GM12878 (cell line): ENCODE measurements around the gene FAM187B. TPM values are rescaled to one million over a fixed set of nuclear protein-coding genes. Genes with fewer than 3 reads are reported as not detected.

Source experiments
- ATAC-seq: fragments of 200-7000 bp; cut with Tn5 transposase; 3 replicates; pipeline ENCODE4 v1.9.1; 2020; ENCODE audit warnings: mild to moderate bottlenecking, moderate library complexity
- BruUV-seq: library from RNA; stranded (reverse); fragments of 400-500 nt; replicated peaks from 2 replicates; lab custom pipeline; 2021; lab: Mats Ljungman, UMichigan
- CTCF ChIA-PET: fragments of 300-600 bp; sonication (Branson Sonifier 250); formaldehyde crosslinking; extraction: SDS; loops from one replicate; lab custom pipeline; 2021; ENCODE audit warnings: inconsistent platforms; lab: Yijun Ruan, JAX
- POLR2A ChIA-PET: fragments of 350-600 bp; formaldehyde crosslinking; extraction: SDS; loops from one replicate; lab custom pipeline; 2021; ENCODE audit warnings: inconsistent platforms; lab: Charles Lee
- RAD21 ChIA-PET: fragments of 300-600 bp; sonication (Branson Sonifier 250); formaldehyde crosslinking; loops from one replicate; lab custom pipeline; 2023; ENCODE audit warnings: antibody characterized with exemption; ENCODE audit not compliant: unreplicated experiment; lab: Charles Lee
- SMC1A ChIA-PET: fragments of 300-600 bp; sonication (Branson Sonifier 250); formaldehyde crosslinking; loops from one replicate; lab custom pipeline; 2023; ENCODE audit not compliant: unreplicated experiment, uncharacterized antibody; lab: Charles Lee
- DNase-seq: peaks from one replicate; pipeline ENCODE4 v3.0.0-alpha.2; 2011; ENCODE audit warnings: low read depth, low spot score
- FAIRE-seq: peaks from 3 replicates; lab custom pipeline; 2011; peaks lifted over from hg19 to GRCh38; lab: Jason Lieb, UNC
- H2AFZ ChIP-seq: 2 replicates; pipeline ENCODE4 v1.6.0; 2011; ENCODE audit warnings: low read depth, low read length, control low read depth; ENCODE audit not compliant: control insufficient read depth
- H3K27ac ChIP-seq: 2 replicates; pipeline ENCODE4 v1.5.1; 2011; ENCODE audit warnings: control low read depth; ENCODE audit not compliant: control insufficient read depth, insufficient read depth
- H3K27me3 ChIP-seq, 2 experiments: replicated peaks in 1 of 2; 2 replicates each; pipeline versions ENCODE4 v1.6.0 to v1.6.1; 2011; ENCODE audit warnings: low read length in 1 of 2; ENCODE audit not compliant: control insufficient read depth in 2 of 2, insufficient read depth in 2 of 2
- H3K36me3 ChIP-seq, 2 experiments: 2 replicates each; pipeline ENCODE4 v1.5.1; 2011; ENCODE audit warnings: low read length in 1 of 2; ENCODE audit not compliant: control insufficient read depth in 2 of 2, insufficient read depth in 2 of 2
- H3K4me1 ChIP-seq: 2 replicates; pipeline ENCODE4 v1.6.1; 2011; ENCODE audit warnings: mild to moderate bottlenecking, low read length, moderate library complexity, mixed read lengths; ENCODE audit not compliant: control insufficient read depth, insufficient read depth
- H3K4me2 ChIP-seq: 2 replicates; pipeline ENCODE4 v1.6.0; 2011; ENCODE audit warnings: control low read depth; ENCODE audit not compliant: control insufficient read depth, insufficient read depth
- H3K4me3 ChIP-seq: fragments of 200-600 bp; sonication (generic); 2 replicates; pipeline ENCODE4 v1.5.1; 2016
- H3K79me2 ChIP-seq: 2 replicates; pipeline ENCODE4 v1.6.0; 2011; ENCODE audit warnings: low read length; ENCODE audit not compliant: control insufficient read depth, insufficient read depth
- H3K9ac ChIP-seq: 2 replicates; pipeline ENCODE4 v1.8.0; 2011; ENCODE audit warnings: low read length, control low read depth, mixed read lengths; ENCODE audit not compliant: control insufficient read depth, insufficient read depth
- H3K9me3 ChIP-seq: replicated peaks from 3 replicates; pipeline ENCODE4 v1.5.1; 2011; ENCODE audit warnings: mild to moderate bottlenecking, low read length; ENCODE audit not compliant: control insufficient read depth, insufficient read depth
- H4K20me1 ChIP-seq: 2 replicates; pipeline ENCODE4 v1.6.0; 2011; ENCODE audit not compliant: control insufficient read depth, insufficient read depth
- NKRF ChIP-seq: fragments of 450-650 bp; conservative IDR thresholded peaks from 2 replicates; pipeline ENCODE4 v1.6.1; 2017; ENCODE audit warnings: mild to moderate bottlenecking, moderate library complexity
- PML ChIP-seq: IDR thresholded peaks from 2 replicates; pipeline ENCODE4 v1.6.1; 2012; ENCODE audit warnings: low read length, inconsistent platforms
- POLR2AphosphoS5 ChIP-seq: IDR thresholded peaks from 2 replicates; pipeline ENCODE4 v1.6.1; 2011; ENCODE audit warnings: mild to moderate bottlenecking, low read length, inconsistent platforms
- PRDM15 ChIP-seq: fragments of 450-650 bp; formaldehyde crosslinking; IDR thresholded peaks from 2 replicates; pipeline ENCODE4 v1.4.0; 2020; ENCODE audit warnings: mild to moderate bottlenecking, moderate library complexity
- SREBF2 ChIP-seq: IDR thresholded peaks from 2 replicates; pipeline ENCODE4 v1.6.1; 2012; ENCODE audit warnings: mild to moderate bottlenecking, low read length
- YBX1 ChIP-seq: fragments of 450-650 bp; IDR thresholded peaks from 2 replicates; pipeline ENCODE4 v1.6.1; 2016; ENCODE audit warnings: antibody characterized with exemption
- ZNF274 ChIP-seq: IDR thresholded peaks from one replicate; pipeline ENCODE4 v1.8.0; 2011; ENCODE audit not compliant: insufficient read length, insufficient read depth
- WGBS: methylation state at CpG from one replicate; pipeline ENCODE4 v1.1.6; 2016; ENCODE audit warnings: low lambda C conversion rate; ENCODE audit not compliant: insufficient replicate concordance, insufficient coverage; ENCODE audit errors: missing lambda C conversion rate; 5-methylcytosine and 5-hydroxymethylcytosine counted together
- in situ Hi-C: fragments of 300-500 bp; cut with MboI; formaldehyde crosslinking; loops from 9 replicates; pipeline ENCODE4 v1.14.3; 2018; ENCODE audit warnings: mixed read lengths
- intact Hi-C: fragments of 100-400 bp; cut with micrococcal nuclease; formaldehyde crosslinking; loops from one replicate; pipeline ENCODE4 v1.14.2; 2022; ENCODE audit not compliant: unreplicated experiment
- polyA plus RNA-seq, 11 experiments: library from polyadenylated mRNA; depleted of rRNA in 4 of 11; unstranded in 6 of 11; stranded (reverse) in 5 of 11; fragments of >200 nt; fragmentation: Nextera tagmentation in 4 of 11; fragmentation: Illumina TruSeq in 1 of 11; extraction: Ambion mirVana in 4 of 11; extraction: Trizol in 1 of 11; gene quantifications; 1 replicate in 1 of 11; 2 replicates in 10 of 11; pipeline versions ENCODE4 v1.2.1 to v1.2.3, GENCODE V29; 2011 to 2016; ENCODE audit warnings: inconsistent platforms in 2 of 11, missing spikeins in 2 of 11, low read depth in 1 of 11
- total RNA-seq, 4 experiments: library from RNA; depleted of rRNA in 3 of 4; stranded (reverse); fragments of >200 nt in 3 of 4; fragmentation: Illumina TruSeq in 1 of 4; extraction: Trizol in 1 of 4; gene quantifications; 2 replicates each; pipeline versions ENCODE4 v1.2.1 to v1.2.3, GENCODE V29; 2013 to 2021
- TF ChIP-seq, protein P1 (sequence below): IDR thresholded peaks from 2 replicates; pipeline ENCODE4 v1.6.1; 2012; ENCODE audit warnings: low read depth, low read length, improper control_type of control experiment

Gene FAM187B
- total and polyA plus RNA-seq, 10 of the 15 experiments (the other 5 are each of a cell fraction or from before 2014, with no cell fraction given): 0.05 TPM; not detected in 9

DNA sequence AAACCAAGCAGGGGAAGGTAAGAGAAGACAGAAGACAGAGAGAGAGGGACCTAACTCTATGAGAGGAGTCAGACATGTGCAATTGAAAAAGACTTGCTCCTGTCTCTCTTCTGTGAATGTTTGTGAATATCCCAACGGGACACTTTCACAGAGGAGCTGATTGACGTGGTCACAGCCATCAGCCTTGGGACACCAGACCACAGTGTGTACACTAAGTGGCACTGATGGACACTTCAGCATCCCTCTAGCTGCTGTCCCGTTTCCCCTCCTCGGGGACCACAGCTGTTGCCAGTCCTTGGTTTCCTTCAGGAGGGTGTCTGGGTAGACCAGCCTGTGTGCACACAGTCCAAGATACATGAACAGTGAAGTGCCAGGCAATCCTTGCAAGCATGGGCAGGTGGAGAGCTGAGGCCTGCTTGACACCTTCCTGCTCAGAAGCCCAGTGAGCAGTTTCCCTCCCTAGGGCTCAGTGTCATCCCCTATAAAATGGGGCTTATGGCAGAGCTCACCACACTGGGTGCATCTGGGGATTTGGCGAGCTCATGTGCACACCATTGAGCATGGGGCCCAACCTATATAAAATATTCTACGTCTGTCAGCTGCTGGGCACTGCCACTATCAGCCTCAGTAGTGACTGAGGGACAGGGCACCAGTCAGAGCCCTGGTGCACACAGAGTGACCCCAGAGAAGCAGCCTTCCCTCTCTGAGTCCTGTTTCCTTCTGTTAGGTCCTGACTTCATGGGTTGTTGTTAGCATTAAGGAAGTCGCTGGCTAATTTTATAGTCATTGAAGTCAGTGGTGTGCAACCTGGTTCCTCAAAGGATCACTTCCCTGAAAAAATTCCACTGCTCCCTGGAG is 36.0 kb upstream of the FAM187B start:
- in situ Hi-C loops: no loop called here
- H2AFZ ChIP-seq: no peak overlapping the region
- FAIRE-seq (no peak), DNase-seq (no peak), ATAC-seq (no peak)
- H3K36me3 ChIP-seq: peaks cover 10 to 13% of the 10 kb centered on the region in 2 experiments; a peak in 3 of 4 replicates
- H3K4me2 ChIP-seq: no peak overlapping the region
- H3K9ac ChIP-seq: no peak overlapping the region
- 72% methylated on average over 7 of the region's 7 CpGs for WGBS
- RAD21 ChIA-PET: interaction anchor here (0.7 to 2.2 kb wide), 4 partner anchors 9 to 123 kb away, joined by 3 to 8 read pairs (median 4); no protein-coding TSS in a partner anchor
- no peaks in the 10 kb centered on the region for H3K27me3 ChIP-seq
- SMC1A ChIA-PET: interaction anchor here (1.0 to 1.9 kb wide), 5 partner anchors 11 to 123 kb away, joined by 3 to 5 read pairs (median 3); partner anchors contain the start of gene FXYD5
- no peaks in the 10 kb centered on the region for H3K4me1 ChIP-seq
- H3K9me3 ChIP-seq: no peaks in the 10 kb centered on the region
- H4K20me1 ChIP-seq: no peaks in the 10 kb centered on the region
- POLR2A ChIA-PET: interaction anchor here (0.8 kb wide), 1 partner anchor 13 kb away, joined by 3 read pairs; no protein-coding TSS in a partner anchor
- H3K27ac ChIP-seq: no peak overlapping the region
- CTCF ChIA-PET: interaction anchor here (0.6 to 3.5 kb wide), 3 partner anchors 9 to 123 kb away, joined by 3 to 33 read pairs (median 3); no protein-coding TSS in a partner anchor
- BruUV-seq: no TSS peak
- H3K79me2 ChIP-seq: peaks cover 19% of the 10 kb centered on the region
- TF ChIP-seq POLR2AphosphoS5: no peak
- no peak for TF ChIP-seq NKRF
- TF ChIP-seq PRDM15 (CRISPR knock-in tag): no peak
- TF ChIP-seq ZNF274: no peak
- TF ChIP-seq, protein P1, sequence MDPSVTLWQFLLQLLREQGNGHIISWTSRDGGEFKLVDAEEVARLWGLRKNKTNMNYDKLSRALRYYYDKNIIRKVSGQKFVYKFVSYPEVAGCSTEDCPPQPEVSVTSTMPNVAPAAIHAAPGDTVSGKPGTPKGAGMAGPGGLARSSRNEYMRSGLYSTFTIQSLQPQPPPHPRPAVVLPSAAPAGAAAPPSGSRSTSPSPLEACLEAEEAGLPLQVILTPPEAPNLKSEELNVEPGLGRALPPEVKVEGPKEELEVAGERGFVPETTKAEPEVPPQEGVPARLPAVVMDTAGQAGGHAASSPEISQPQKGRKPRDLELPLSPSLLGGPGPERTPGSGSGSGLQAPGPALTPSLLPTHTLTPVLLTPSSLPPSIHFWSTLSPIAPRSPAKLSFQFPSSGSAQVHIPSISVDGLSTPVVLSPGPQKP: no peak
- 0 out of 2 replicates have a peak, but pooled peaks have one; percentile 27 for TF ChIP-seq PML
- no peak for TF ChIP-seq SREBF2
- TF ChIP-seq YBX1: no peak
- intact Hi-C loops: loop anchor here (5.0 to 10.0 kb wide), 2 partner anchors 83 to 230 kb away; partner anchors contain the start of genes FFAR1 and KRTDAP
- H3K4me3 ChIP-seq: no peak overlapping the region
